Endodermal cell (in vitro differentiated cells): ENCODE results near the gene SMYD3. TPM values are rescaled to one million over a fixed set of nuclear protein-coding genes. Genes with fewer than 3 reads are reported as not detected.

ENCODE experiments used
- DNase-seq: peaks from one replicate; pipeline ENCODE4 v3.0.0-alpha.2; 2017
- H3K27ac ChIP-seq: 2 replicates; pipeline ENCODE4 v1.5.1; 2013; ENCODE audit warnings: mild to moderate bottlenecking, low read depth, low read length, moderate library complexity
- H3K27me3 ChIP-seq: 2 replicates; pipeline ENCODE4 v1.6.1; 2013; ENCODE audit warnings: mild to moderate bottlenecking, low read length, moderate library complexity; ENCODE audit not compliant: insufficient read depth, control insufficient read depth, poor library complexity, severe bottlenecking
- H3K36me3 ChIP-seq: 2 replicates; pipeline ENCODE4 v1.7.0; 2013; ENCODE audit warnings: mild to moderate bottlenecking, low read length, moderate library complexity; ENCODE audit not compliant: control insufficient read depth, insufficient read depth
- H3K4me1 ChIP-seq: one replicate; pipeline ENCODE4 v1.7.0; 2013; ENCODE audit warnings: low read length; ENCODE audit not compliant: control insufficient read depth, insufficient read depth
- H3K4me3 ChIP-seq: 2 replicates; pipeline ENCODE4 v1.5.1; 2013; ENCODE audit warnings: mild to moderate bottlenecking, low read length, moderate library complexity
- H3K9ac ChIP-seq: 2 replicates; pipeline ENCODE4 v1.6.1; 2013; ENCODE audit warnings: mild to moderate bottlenecking, low read length, moderate library complexity; ENCODE audit not compliant: poor library complexity, severe bottlenecking; ENCODE audit errors: extremely low read depth
- H3K9me3 ChIP-seq: 2 replicates; pipeline ENCODE4 v1.6.1; 2013; ENCODE audit warnings: mild to moderate bottlenecking, low read length, moderate library complexity; ENCODE audit not compliant: control insufficient read depth
- H3K27ac Mint-ChIP-seq: 2 replicates; pipeline ENCODE4 v1.8.0; 2020; ENCODE audit warnings: mixed read lengths
- H3K27me3 Mint-ChIP-seq: 2 replicates; pipeline ENCODE4 v1.8.0; 2021; ENCODE audit warnings: mild to moderate bottlenecking, mixed read lengths; ENCODE audit not compliant: insufficient read depth
- H3K36me3 Mint-ChIP-seq: 2 replicates; pipeline ENCODE4 v1.8.0; 2020; ENCODE audit warnings: low read depth, mixed read lengths
- H3K4me1 Mint-ChIP-seq: 2 replicates; pipeline ENCODE4 v1.8.0; 2020; ENCODE audit warnings: mixed read lengths
- H3K4me3 Mint-ChIP-seq: 2 replicates; pipeline ENCODE4 v1.8.0; 2020; ENCODE audit warnings: mild to moderate bottlenecking, moderate library complexity, mixed read lengths
- H3K9me3 Mint-ChIP-seq: 2 replicates; pipeline ENCODE4 v1.8.0; 2020; ENCODE audit warnings: mild to moderate bottlenecking, mixed read lengths
- CTCF ChIP-seq: fragments of 200-600 bp; sonication (generic); conservative IDR thresholded peaks from 2 replicates; pipeline ENCODE4 v1.5.0; 2021; ENCODE audit warnings: antibody characterized with exemption, mild to moderate bottlenecking
- WGBS, 2 experiments: methylation state at CpG; one replicate each; pipeline versions ENCODE4 v1.1.5 to v1.1.7; 2013; ENCODE audit warnings: missing lambda C conversion rate in 2 of 2, mixed read lengths in 1 of 2; ENCODE audit not compliant: insufficient coverage in 1 of 2, insufficient read length in 1 of 2; 5-methylcytosine and 5-hydroxymethylcytosine counted together
- total RNA-seq, 2 donors: library from RNA; stranded (reverse); fragmentation: NEBNext Ultra II Directional in 1 of 2; extraction: Animal tissue kit (Norgen Biotek cat#: 25700) in 1 of 2; gene quantifications; 2 replicates in 1 of 2; 3 replicates in 1 of 2; pipeline ENCODE4 v1.2.1, GENCODE V29; 2021

Gene SMYD3
- total RNA-seq, 2 donors from 2014 or later, result 32.3 to 45.8 TPM

- no peaks in the 10 kb centered on the region for H3K27me3 ChIP-seq
- TF ChIP-seq CTCF, result no peak
- H3K4me3 ChIP-seq, result no peak overlapping the region
- H3K27ac ChIP-seq, result no peak overlapping the region
- H3K4me1 ChIP-seq, result no peaks in the 10 kb centered on the region
- no peaks in the 10 kb centered on the region for H3K36me3 ChIP-seq
- H3K4me3 Mint-ChIP-seq, result no peak overlapping the region
- no peak overlapping the region for H3K9ac ChIP-seq
- WGBS, 2 experiments, result 83 to 91% methylated on average over 4 to 14 of the region's 14 CpGs
- H3K27ac Mint-ChIP-seq, result no peak overlapping the region
- peaks cover 11% of the 10 kb centered on the region for H3K9me3 ChIP-seq
- H3K36me3 Mint-ChIP-seq, result peaks cover 12% of the 10 kb centered on the region
- no peak for DNase-seq
- H3K9me3 Mint-ChIP-seq, result peaks cover 6% of the 10 kb centered on the region
- H3K27me3 Mint-ChIP-seq, result no peaks in the 10 kb centered on the region
- peaks cover 2% of the 10 kb centered on the region for H3K4me1 Mint-ChIP-seq
Measured at GRCh38 chr1:246221485-246222255, 285.4 kb downstream of the SMYD3 start.

GRCh38 chr1:246220495-246221065, 286.5 kb downstream of the SMYD3 start:
- peaks cover 12% of the 10 kb centered on the region for H3K36me3 Mint-ChIP-seq
- H3K4me3 Mint-ChIP-seq, result no peak overlapping the region
- 89 to 95% methylated on average over 6 to 8 of the region's 8 CpGs for WGBS, 2 experiments

DNA sequence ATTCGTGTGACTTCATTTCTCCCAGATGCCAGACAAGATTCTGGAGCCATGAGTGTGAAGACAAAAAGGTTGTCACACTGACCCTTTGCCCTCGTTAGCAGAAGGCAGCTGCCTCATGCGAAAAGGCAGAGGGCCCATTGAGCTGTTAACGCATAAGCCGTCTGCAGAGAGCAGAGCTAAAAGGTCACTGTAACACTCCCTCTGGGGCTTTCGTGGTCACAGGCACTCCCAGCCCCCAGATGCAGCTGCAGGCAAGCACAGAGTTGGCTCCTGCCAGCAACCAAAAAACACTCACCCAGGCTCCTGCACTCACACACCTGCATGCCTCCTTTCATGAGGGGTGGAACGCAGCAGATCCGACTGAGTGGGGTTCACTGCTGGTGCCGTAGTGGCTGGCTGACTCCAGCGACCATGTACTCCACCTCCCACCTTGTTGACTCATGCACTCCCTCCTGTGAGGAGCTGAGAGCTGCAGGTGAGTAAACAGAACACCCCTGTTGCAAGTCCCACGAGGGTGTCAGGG, 287.5 kb downstream of the SMYD3 start:
- WGBS, 2 experiments, result 79 to 84% methylated on average over 6 to 11 of the region's 11 CpGs

More at GRCh38 chr1:246220495-246221065, 286.5 kb downstream of the SMYD3 start:
- H3K9ac ChIP-seq, result no peak overlapping the region
- peaks cover 11% of the 10 kb centered on the region for H3K9me3 ChIP-seq
- H3K4me1 ChIP-seq, result no peaks in the 10 kb centered on the region
- Mint-ChIP-seq H3K9me3 (peaks cover 6% of the 10 kb centered on the region), H3K4me1 (peaks cover 2% of the 10 kb centered on the region), H3K27ac (no peak overlapping the region), H3K27me3 (no peaks in the 10 kb centered on the region)
- DNase-seq, result no peak
- no peak overlapping the region for H3K4me3 ChIP-seq
- H3K27ac ChIP-seq, result no peak overlapping the region
- no peaks in the 10 kb centered on the region for H3K27me3 ChIP-seq
- TF ChIP-seq CTCF, result no peak
- no peaks in the 10 kb centered on the region for H3K36me3 ChIP-seq

More for the DNA sequence above, 287.5 kb downstream of the SMYD3 start:
- Histone ChIP-seq H3K36me3 (no peaks in the 10 kb centered on the region), H3K9ac (no peak overlapping the region), H3K4me3 (no peak overlapping the region), H3K9me3 (peaks cover 11% of the 10 kb centered on the region), H3K27me3 (no peaks in the 10 kb centered on the region), H3K27ac (peak overlapping the region; percentile 10), H3K4me1 (no peaks in the 10 kb centered on the region)
- no peak for TF ChIP-seq CTCF
- Mint-ChIP-seq H3K36me3 (peaks cover 12% of the 10 kb centered on the region), H3K27me3 (no peaks in the 10 kb centered on the region), H3K4me3 (no peak overlapping the region), H3K27ac (no peak overlapping the region), H3K4me1 (peaks cover 2% of the 10 kb centered on the region), H3K9me3 (peaks cover 6% of the 10 kb centered on the region)
- peak; percentile 70 for DNase-seq
